MM.1S (cell line): ENCODE data around the gene CSF3R.

Experiments
- EZH2 ChIP-seq: fragments of 300-600 bp; sonication (generic); optimal IDR thresholded peaks from 2 replicates; pipeline ENCODE3; 2017; ENCODE audit warnings: low read depth, mild to moderate bottlenecking, antibody characterized with exemption, low read length, mixed read lengths
- EZH2phosphoT487 ChIP-seq: fragments of 300-600 bp; sonication (generic); IDR thresholded peaks from 2 replicates; pipeline ENCODE4 v1.6.1; 2018; ENCODE audit warnings: antibody characterized with exemption, low read length

GRCh38 chr1:36421649-36422048, 61.1 kb downstream of the CSF3R start:
- TF ChIP-seq EZH2 (no peak), EZH2phosphoT487 (no peak)
